DOHH2 (cell line): ENCODE measurements around the gene MRTFB.

Source experiments
- H3F3A ChIP-seq: fragments of 200-600 bp; sonication (generic), shearing (Covaris generic); 2 replicates; pipeline ENCODE4 v1.6.0; 2016; ENCODE audit warnings: antibody characterized with exemption, mild to moderate bottlenecking; ENCODE audit not compliant: control insufficient read depth, insufficient read depth
- H3K27ac ChIP-seq: fragments of 200-600 bp; sonication (generic); 2 replicates; pipeline ENCODE4 v1.5.1; 2014; ENCODE audit warnings: low read depth, mild to moderate bottlenecking, low read length, moderate library complexity
- H3K27me3 ChIP-seq: fragments of 200-600 bp; sonication (generic); 2 replicates; pipeline ENCODE4 v1.6.1; 2014; ENCODE audit warnings: mild to moderate bottlenecking, low read length, mixed read lengths; ENCODE audit not compliant: control insufficient read depth
- H3K36me3 ChIP-seq: fragments of 200-600 bp; sonication (generic); 2 replicates; pipeline ENCODE4 v1.6.1; 2014; ENCODE audit warnings: mild to moderate bottlenecking, low read length, moderate library complexity, mixed read lengths; ENCODE audit not compliant: control insufficient read depth
- H3K4me1 ChIP-seq: fragments of 200-600 bp; sonication (generic); 2 replicates; pipeline ENCODE4 v1.6.1; 2014; ENCODE audit warnings: mild to moderate bottlenecking, low read length, mixed read lengths; ENCODE audit not compliant: control insufficient read depth
- H3K4me2 ChIP-seq: fragments of 200-600 bp; sonication (generic); 2 replicates; pipeline ENCODE4 v1.6.0; 2014; ENCODE audit warnings: mild to moderate bottlenecking, low read length, moderate library complexity
- H3K4me3 ChIP-seq: fragments of 200-600 bp; sonication (generic); 2 replicates; pipeline ENCODE4 v1.5.1; 2014; ENCODE audit warnings: mild to moderate bottlenecking, low read length, mixed read lengths
- H3K79me2 ChIP-seq: fragments of 200-600 bp; sonication (generic); 2 replicates; pipeline ENCODE4 v1.6.1; 2014; ENCODE audit warnings: mild to moderate bottlenecking, low read length, mixed read lengths; ENCODE audit not compliant: control insufficient read depth
- H3K9me2 ChIP-seq: fragments of 200-600 bp; sonication (generic); replicated peaks from 2 replicates; pipeline ENCODE4 v1.6.1; 2014; ENCODE audit warnings: mild to moderate bottlenecking, low read length, mixed read lengths; ENCODE audit not compliant: control insufficient read depth
- H3K9me3 ChIP-seq: fragments of 200-600 bp; sonication (generic); 2 replicates; pipeline ENCODE4 v1.6.1; 2014; ENCODE audit warnings: antibody characterized with exemption, low read length, mixed read lengths; ENCODE audit not compliant: control insufficient read depth, insufficient read depth
- H4K20me1 ChIP-seq: fragments of 200-600 bp; sonication (generic); 2 replicates; pipeline ENCODE4 v1.6.0; 2014; ENCODE audit warnings: low read depth, mild to moderate bottlenecking, antibody characterized with exemption, low read length, moderate library complexity; ENCODE audit not compliant: control insufficient read depth, insufficient read depth
- CTCF ChIP-seq: fragments of 200-600 bp; sonication (generic); IDR thresholded peaks from one replicate; pipeline ENCODE4 v1.5.1; 2014; ENCODE audit warnings: antibody characterized with exemption, mild to moderate bottlenecking, low read depth, low read length; ENCODE audit not compliant: poor library complexity, severe bottlenecking
- EZH2phosphoT487 ChIP-seq: fragments of 200-600 bp; sonication (generic); IDR thresholded peaks from 2 replicates; pipeline ENCODE4 v1.6.1; 2017; ENCODE audit warnings: borderline replicate concordance, mild to moderate bottlenecking, antibody characterized with exemption, low read length, moderate library complexity, mixed read lengths

MRTFB gene

DNA sequence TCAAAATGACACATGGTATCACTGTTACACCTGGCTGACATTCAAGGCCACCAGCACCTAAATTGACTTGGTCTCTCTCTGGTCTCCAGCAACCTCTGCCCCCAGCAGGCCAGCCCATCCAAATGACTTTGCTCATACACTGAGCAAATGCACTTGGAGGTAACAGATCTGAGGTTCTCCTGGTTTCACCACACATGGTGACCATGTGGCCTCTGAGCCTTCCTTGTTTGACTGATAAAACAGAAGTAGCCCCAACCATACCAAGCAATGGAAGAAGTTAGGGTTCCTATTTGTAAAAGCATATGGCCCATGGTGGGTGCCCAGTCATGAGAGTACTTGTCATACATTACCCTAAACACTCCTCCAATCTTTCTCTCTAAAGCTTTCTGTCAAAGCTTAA lies 181.7 kb downstream of the MRTFB start:
- H3K79me2 ChIP-seq, result no peaks in the 10 kb centered on the region
- H3K27me3 ChIP-seq, result no peaks in the 10 kb centered on the region
- H3K4me1 ChIP-seq, result no peaks in the 10 kb centered on the region
- no peaks in the 10 kb centered on the region for H4K20me1 ChIP-seq
- no peaks in the 10 kb centered on the region for H3K9me2 ChIP-seq
- H3K4me3 ChIP-seq, result no peak overlapping the region
- no peaks in the 10 kb centered on the region for H3F3A ChIP-seq
- TF ChIP-seq CTCF (no peak), EZH2phosphoT487 (no peak)
- peaks cover 20% of the 10 kb centered on the region for H3K36me3 ChIP-seq
- no peak overlapping the region for H3K4me2 ChIP-seq
- no peaks in the 10 kb centered on the region for H3K9me3 ChIP-seq
- no peak overlapping the region for H3K27ac ChIP-seq

- TF ChIP-seq CTCF (no peak), EZH2phosphoT487 (no peak)
- Histone ChIP-seq H3K79me2 (no peaks in the 10 kb centered on the region), H3F3A (no peaks in the 10 kb centered on the region), H3K4me3 (no peak overlapping the region), H3K4me2 (no peak overlapping the region), H3K4me1 (no peaks in the 10 kb centered on the region), H3K9me2 (no peaks in the 10 kb centered on the region), H3K27me3 (no peaks in the 10 kb centered on the region), H3K27ac (no peak overlapping the region), H3K36me3 (peaks cover 32% of the 10 kb centered on the region), H3K9me3 (no peaks in the 10 kb centered on the region), H4K20me1 (no peaks in the 10 kb centered on the region)
These were observed 191.9 kb downstream of the MRTFB start for GRCh38 chr16:14263011-14263410.

DNA sequence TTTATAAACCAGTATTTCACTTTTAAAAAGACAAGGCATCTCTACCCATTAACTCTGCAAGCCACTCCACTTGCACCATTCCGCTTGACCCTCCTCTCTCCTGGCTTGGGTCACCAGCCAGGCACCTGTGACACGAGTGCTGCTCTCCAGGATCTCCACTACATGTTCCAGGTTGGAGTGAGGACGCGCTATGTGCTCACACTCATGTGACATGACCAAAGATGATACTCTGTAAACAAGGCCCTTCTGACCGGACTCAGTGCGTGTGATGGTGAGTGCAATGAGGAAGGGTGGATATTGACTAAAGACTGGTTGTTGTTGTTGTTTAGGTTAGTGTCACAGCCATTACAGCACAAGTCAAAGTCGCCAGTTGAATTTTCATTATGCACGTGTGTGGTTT lies 192.7 kb downstream of the MRTFB start:
- H3F3A ChIP-seq, result no peaks in the 10 kb centered on the region
- H3K4me3 ChIP-seq, result no peak overlapping the region
- H3K9me3 ChIP-seq, result no peaks in the 10 kb centered on the region
- no peaks in the 10 kb centered on the region for H3K27me3 ChIP-seq
- no peak overlapping the region for H3K27ac ChIP-seq
- H4K20me1 ChIP-seq, result no peaks in the 10 kb centered on the region
- peaks cover 28% of the 10 kb centered on the region for H3K36me3 ChIP-seq
- H3K4me1 ChIP-seq, result no peaks in the 10 kb centered on the region
- H3K79me2 ChIP-seq, result no peaks in the 10 kb centered on the region
- H3K9me2 ChIP-seq, result no peaks in the 10 kb centered on the region
- no peak for TF ChIP-seq EZH2phosphoT487
- no peak for TF ChIP-seq CTCF
- no peak overlapping the region for H3K4me2 ChIP-seq
